Esophagus muscularis mucosa (tissue), 3 donors: Measurements from ENCODE around the gene BBS9.

Source experiments
- POLR2A ChIP-seq: fragments of 450-650 bp; IDR thresholded peaks from one replicate; pipeline ENCODE4 v1.6.1; 2017; ENCODE audit warnings: antibody characterized with exemption, moderate library complexity, mild to moderate bottlenecking, low read depth
- POLR2AphosphoS5 ChIP-seq, 2 donors: sonication (generic); formaldehyde crosslinking; IDR thresholded peaks; one replicate each; pipeline ENCODE4 v1.6.1; 2017; ENCODE audit warnings: antibody characterized with exemption in 2 of 2
- TF ChIP-seq, protein P1 (sequence below), 3 experiments: fragments of 200-600 bp in 2 of 3; fragments of 450-650 bp in 1 of 3; sonication (generic) in 2 of 3; IDR thresholded peaks; one replicate each; pipeline ENCODE4 v1.5.1; 2017 to 2019; ENCODE audit warnings: antibody characterized with exemption in 3 of 3, mild to moderate bottlenecking in 2 of 3, moderate library complexity in 1 of 3

DNA sequence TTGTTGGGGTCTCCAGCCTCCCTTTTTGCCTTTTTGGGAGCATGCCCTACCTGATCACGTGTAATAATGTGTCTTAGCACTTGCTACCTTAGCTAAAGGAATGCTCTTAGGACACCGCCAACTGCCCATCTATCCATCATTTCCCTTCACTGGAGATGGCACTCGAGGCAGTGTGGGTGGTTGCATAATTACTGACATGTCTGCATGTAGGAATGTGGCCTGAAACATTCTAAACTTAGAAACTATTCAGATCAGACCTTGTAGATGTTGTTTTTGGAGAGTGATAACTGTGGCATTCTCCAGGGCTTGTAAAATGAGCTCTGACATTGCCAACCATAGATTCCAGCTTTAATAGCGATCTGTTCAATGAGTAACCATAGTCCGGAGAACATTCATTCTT lies 365.8 kb downstream of the BBS9 start:
- TF ChIP-seq, protein P1, sequence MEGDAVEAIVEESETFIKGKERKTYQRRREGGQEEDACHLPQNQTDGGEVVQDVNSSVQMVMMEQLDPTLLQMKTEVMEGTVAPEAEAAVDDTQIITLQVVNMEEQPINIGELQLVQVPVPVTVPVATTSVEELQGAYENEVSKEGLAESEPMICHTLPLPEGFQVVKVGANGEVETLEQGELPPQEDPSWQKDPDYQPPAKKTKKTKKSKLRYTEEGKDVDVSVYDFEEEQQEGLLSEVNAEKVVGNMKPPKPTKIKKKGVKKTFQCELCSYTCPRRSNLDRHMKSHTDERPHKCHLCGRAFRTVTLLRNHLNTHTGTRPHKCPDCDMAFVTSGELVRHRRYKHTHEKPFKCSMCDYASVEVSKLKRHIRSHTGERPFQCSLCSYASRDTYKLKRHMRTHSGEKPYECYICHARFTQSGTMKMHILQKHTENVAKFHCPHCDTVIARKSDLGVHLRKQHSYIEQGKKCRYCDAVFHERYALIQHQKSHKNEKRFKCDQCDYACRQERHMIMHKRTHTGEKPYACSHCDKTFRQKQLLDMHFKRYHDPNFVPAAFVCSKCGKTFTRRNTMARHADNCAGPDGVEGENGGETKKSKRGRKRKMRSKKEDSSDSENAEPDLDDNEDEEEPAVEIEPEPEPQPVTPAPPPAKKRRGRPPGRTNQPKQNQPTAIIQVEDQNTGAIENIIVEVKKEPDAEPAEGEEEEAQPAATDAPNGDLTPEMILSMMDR (IDR thresholded peaks at IDR 0.05): no peak
- no peak for TF ChIP-seq POLR2A
- no peak for TF ChIP-seq POLR2AphosphoS5 (IDR thresholded peaks at IDR 0.05)
